Measurements from ENCODE around the gene SEMA4D.

The SEMA4D gene

GRCh38 chr9:89497978-89498851 is at the start of gene SEMA4D:
TSS of gene SEMA4D (minus strand) at chr9:89498113. CDS start at chr9:89405456, 92,657 bp downstream.
- no peak for DNase-seq (ENCODE audit: low read depth in 2 of 2)

- no peak for DNase-seq (ENCODE audit: low read depth in 2 of 2)
These were observed 49.1 kb upstream of the SEMA4D start for GRCh38 chr9:89547000-89547399.

- no peak for DNase-seq (ENCODE audit: low read depth in 2 of 2)
These were observed 46.4 kb upstream of the SEMA4D start for GRCh38 chr9:89544279-89544661.

GRCh38 chr9:89543621-89544278 is 45.8 kb upstream of the SEMA4D start:
- no peak for DNase-seq (ENCODE audit: low read depth in 2 of 2)

- no peak for DNase-seq (ENCODE audit: low read depth in 2 of 2)
These were observed 45.2 kb upstream of the SEMA4D start for GRCh38 chr9:89543111-89543510.

GRCh38 chr9:89542401-89543021 is 44.6 kb upstream of the SEMA4D start:
- DNase-seq (ENCODE audit: low read depth in 2 of 2), result no peak

GRCh38 chr9:89541798-89542197 is 43.9 kb upstream of the SEMA4D start:
- no peak for DNase-seq (ENCODE audit: low read depth in 2 of 2)

- DNase-seq (ENCODE audit: low read depth in 2 of 2), result no peak
These were observed 41.5 kb upstream of the SEMA4D start for GRCh38 chr9:89539374-89539773.

- DNase-seq (ENCODE audit: low read depth in 2 of 2), result no peak
These were observed 41.0 kb upstream of the SEMA4D start for GRCh38 chr9:89538871-89539270.

- DNase-seq (ENCODE audit: low read depth in 2 of 2), result no peak
These were observed 39.3 kb upstream of the SEMA4D start for GRCh38 chr9:89537166-89537565.

GRCh38 chr9:89536600-89536999 is 38.7 kb upstream of the SEMA4D start:
- DNase-seq (ENCODE audit: low read depth in 2 of 2), result no peak

- no peak for DNase-seq (ENCODE audit: low read depth in 2 of 2)
These were observed 38.2 kb upstream of the SEMA4D start for GRCh38 chr9:89536145-89536574.

- DNase-seq (ENCODE audit: low read depth in 2 of 2), result no peak
These were observed 37.5 kb upstream of the SEMA4D start for GRCh38 chr9:89535461-89535860.

- no peak for DNase-seq (ENCODE audit: low read depth in 2 of 2)
These were observed 36.8 kb upstream of the SEMA4D start for GRCh38 chr9:89534515-89535287.

GRCh38 chr9:89533411-89534095 is 35.6 kb upstream of the SEMA4D start:
- no peak for DNase-seq (ENCODE audit: low read depth in 2 of 2)

GRCh38 chr9:89532944-89533343 is 35.0 kb upstream of the SEMA4D start:
- no peak for DNase-seq (ENCODE audit: low read depth in 2 of 2)

- DNase-seq (ENCODE audit: low read depth in 2 of 2), result no peak
These were observed 34.6 kb upstream of the SEMA4D start for GRCh38 chr9:89532478-89532877.

GRCh38 chr9:89531766-89532165 is 33.9 kb upstream of the SEMA4D start:
- DNase-seq (ENCODE audit: low read depth in 2 of 2), result no peak

GRCh38 chr9:89530726-89531125 is 32.8 kb upstream of the SEMA4D start:
- DNase-seq (ENCODE audit: low read depth in 2 of 2), result no peak

- DNase-seq (ENCODE audit: low read depth in 2 of 2), result no peak
These were observed 31.5 kb upstream of the SEMA4D start for GRCh38 chr9:89529243-89530035.
